ENCODE measurements around the gene PPP4R1. TPM values are rescaled to one million over a fixed set of nuclear protein-coding genes. Genes with fewer than 3 reads are reported as not detected.

The PPP4R1 gene
- total RNA-seq, 2 donors from 2014 or later, result 28.9 to 47.6 TPM

GRCh38 chr18:9558387-9559064, 55.8 kb downstream of the PPP4R1 start:
- H3K9me3 Mint-ChIP-seq, result no peaks in the 10 kb centered on the region
- H3K27me3 Mint-ChIP-seq, result no peaks in the 10 kb centered on the region

GRCh38 chr18:9557250-9557943, 57.0 kb downstream of the PPP4R1 start:
- Mint-ChIP-seq H3K27me3 (no peaks in the 10 kb centered on the region), H3K27ac (no peak overlapping the region), H3K4me1 (no peaks in the 10 kb centered on the region), H3K36me3 (ENCODE audit: low read depth) (peaks cover 98% of the 10 kb centered on the region), H3K4me3 (no peak overlapping the region), H3K9me3 (no peaks in the 10 kb centered on the region)
- ATAC-seq (replicated peaks), result no peak

More at GRCh38 chr18:9558387-9559064, 55.8 kb downstream of the PPP4R1 start:
- Mint-ChIP-seq H3K4me3 (no peak overlapping the region), H3K27ac (peak overlapping the region; percentile 59), H3K4me1 (no peaks in the 10 kb centered on the region), H3K36me3 (ENCODE audit: low read depth) (peaks cover 98% of the 10 kb centered on the region)
- ATAC-seq (replicated peaks), result no peak

GRCh38 chr18:9552616-9553015, 61.7 kb downstream of the PPP4R1 start:
- no peaks in the 10 kb centered on the region for H3K9me3 Mint-ChIP-seq
- ATAC-seq (replicated peaks), result no peak

DNA sequence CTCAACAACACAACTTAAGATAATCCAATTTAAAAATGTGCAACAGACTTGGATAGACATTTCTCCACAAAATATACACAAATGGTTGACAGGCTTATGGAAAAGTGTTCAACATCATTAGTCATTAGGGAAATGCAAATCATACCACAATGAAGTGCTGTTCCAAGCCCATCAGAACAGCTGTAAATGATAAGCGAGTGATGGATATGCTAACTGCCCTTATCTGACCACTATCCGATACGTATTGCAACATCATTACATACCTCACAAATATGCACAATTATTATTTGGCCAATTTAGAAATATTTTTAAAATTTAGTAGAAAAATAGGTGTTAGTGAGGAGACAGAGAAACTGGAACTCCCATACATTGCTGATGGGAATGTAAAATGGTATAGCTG, 62.2 kb downstream of the PPP4R1 start:
- no peaks in the 10 kb centered on the region for H3K9me3 Mint-ChIP-seq
- H3K27me3 Mint-ChIP-seq, result no peaks in the 10 kb centered on the region
- no peak for ATAC-seq (replicated peaks)
- no peak overlapping the region for H3K27ac Mint-ChIP-seq
- H3K4me1 Mint-ChIP-seq, result no peaks in the 10 kb centered on the region
- no peak overlapping the region for H3K4me3 Mint-ChIP-seq
- H3K36me3 Mint-ChIP-seq (ENCODE audit: low read depth), result peaks cover 99% of the 10 kb centered on the region

More at GRCh38 chr18:9552616-9553015, 61.7 kb downstream of the PPP4R1 start:
- no peaks in the 10 kb centered on the region for H3K4me1 Mint-ChIP-seq
- no peak overlapping the region for H3K4me3 Mint-ChIP-seq
- H3K27me3 Mint-ChIP-seq, result no peaks in the 10 kb centered on the region
- H3K36me3 Mint-ChIP-seq (ENCODE audit: low read depth), result peaks cover 99% of the 10 kb centered on the region
- no peak overlapping the region for H3K27ac Mint-ChIP-seq

DNA sequence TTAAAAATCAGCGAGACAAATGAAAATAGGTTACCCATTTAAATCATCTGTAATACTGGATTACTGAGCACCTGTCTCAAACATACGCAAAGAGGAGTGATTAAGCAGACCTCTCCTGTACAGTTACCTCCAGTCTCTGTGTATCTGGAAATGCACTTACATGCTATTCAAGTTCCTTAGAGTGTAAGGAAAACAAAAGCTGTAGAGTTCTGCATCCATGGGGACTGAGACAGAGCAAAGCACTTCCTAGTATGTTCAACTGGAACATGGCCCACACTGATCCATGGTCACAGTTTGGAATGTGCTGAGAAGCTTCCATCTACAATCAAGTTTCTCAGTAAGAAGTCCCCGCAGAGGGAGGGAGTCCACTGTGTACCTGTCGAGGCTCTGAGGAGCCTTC, 63.9 kb downstream of the PPP4R1 start:
- no peaks in the 10 kb centered on the region for H3K9me3 Mint-ChIP-seq
- ATAC-seq (replicated peaks), result no peak
- no peaks in the 10 kb centered on the region for H3K27me3 Mint-ChIP-seq
- H3K27ac Mint-ChIP-seq, result no peak overlapping the region
- H3K4me3 Mint-ChIP-seq, result no peak overlapping the region
- no peaks in the 10 kb centered on the region for H3K4me1 Mint-ChIP-seq
- peaks cover 97% of the 10 kb centered on the region for H3K36me3 Mint-ChIP-seq (ENCODE audit: low read depth)

DNA sequence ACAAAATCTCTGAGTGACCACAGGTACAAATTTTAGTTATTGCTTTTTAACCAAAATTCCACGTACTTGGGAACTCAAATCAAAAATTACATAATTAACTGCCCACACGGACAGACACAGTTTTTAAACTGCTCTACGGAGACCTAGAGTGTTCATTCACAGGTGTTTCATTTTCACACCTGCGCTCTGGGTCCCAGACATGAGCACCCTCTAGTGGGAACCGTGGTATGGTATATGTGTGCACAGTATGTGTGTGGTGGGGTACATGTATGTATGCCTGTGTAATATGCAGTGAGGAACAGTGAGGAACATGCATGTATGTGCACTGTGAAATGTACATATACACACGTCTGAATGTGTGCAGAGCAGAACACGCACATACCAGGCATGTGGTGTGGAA, 65.0 kb downstream of the PPP4R1 start:
- H3K9me3 Mint-ChIP-seq, result no peaks in the 10 kb centered on the region
- H3K27ac Mint-ChIP-seq, result peak overlapping the region; percentile 21
- no peak overlapping the region for H3K4me3 Mint-ChIP-seq
- peaks cover 88% of the 10 kb centered on the region for H3K36me3 Mint-ChIP-seq (ENCODE audit: low read depth)
- no peak for ATAC-seq (replicated peaks)
- no peaks in the 10 kb centered on the region for H3K27me3 Mint-ChIP-seq
- no peaks in the 10 kb centered on the region for H3K4me1 Mint-ChIP-seq

DNA sequence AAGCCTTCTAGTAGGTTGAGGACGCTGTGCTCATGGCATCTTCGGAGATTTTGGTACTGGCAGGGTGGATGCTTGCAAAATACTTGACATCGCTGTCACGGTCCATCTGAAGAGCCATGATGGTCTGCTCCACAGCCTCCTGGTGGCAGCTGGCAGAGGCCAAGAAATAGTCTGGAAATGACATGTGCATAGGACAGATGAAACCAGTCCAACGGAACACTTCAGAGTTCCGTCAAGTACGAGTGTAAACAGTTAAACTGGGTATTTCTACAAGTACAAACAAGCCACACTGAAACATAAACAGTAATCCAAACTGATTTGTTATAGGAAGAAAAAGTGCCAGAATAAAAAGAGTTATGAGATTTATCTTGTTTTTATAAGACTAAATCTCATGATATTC, 66.6 kb downstream of the PPP4R1 start:
- ATAC-seq (replicated peaks), result no peak
- Mint-ChIP-seq H3K36me3 (ENCODE audit: low read depth) (peaks cover 72% of the 10 kb centered on the region), H3K27me3 (no peaks in the 10 kb centered on the region), H3K4me3 (no peak overlapping the region), H3K9me3 (no peaks in the 10 kb centered on the region), H3K27ac (peak overlapping the region; percentile 64), H3K4me1 (no peaks in the 10 kb centered on the region)

DNA sequence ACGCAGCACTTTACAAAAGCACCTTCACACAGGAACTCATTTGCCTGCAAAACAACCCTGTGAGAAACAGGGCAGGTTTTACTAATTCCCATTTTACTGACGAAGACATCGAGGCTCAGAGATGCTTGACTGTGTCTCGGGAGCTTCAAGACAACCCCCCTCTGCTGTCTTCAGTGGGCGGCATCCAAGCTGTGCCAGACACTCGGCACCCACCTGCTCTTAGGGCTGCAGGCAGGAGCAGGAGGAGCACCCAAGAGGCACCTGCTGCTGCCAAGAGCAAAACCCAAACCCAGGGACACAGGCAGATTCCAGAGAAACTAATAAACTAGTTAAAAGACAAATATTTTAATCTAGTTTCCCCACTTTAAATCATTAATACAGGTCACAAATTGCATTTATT, 67.9 kb downstream of the PPP4R1 start:
- no peak for ATAC-seq (replicated peaks)
- Mint-ChIP-seq H3K9me3 (no peaks in the 10 kb centered on the region), H3K4me3 (no peak overlapping the region), H3K36me3 (ENCODE audit: low read depth) (peaks cover 59% of the 10 kb centered on the region), H3K27ac (peak overlapping the region; percentile 62), H3K4me1 (no peaks in the 10 kb centered on the region), H3K27me3 (no peaks in the 10 kb centered on the region)

GRCh38 chr18:9545029-9545428, 69.3 kb downstream of the PPP4R1 start:
- no peaks in the 10 kb centered on the region for H3K9me3 Mint-ChIP-seq
- peaks cover 44% of the 10 kb centered on the region for H3K36me3 Mint-ChIP-seq (ENCODE audit: low read depth)
- no peak overlapping the region for H3K4me3 Mint-ChIP-seq
- ATAC-seq (replicated peaks), result no peak
- H3K4me1 Mint-ChIP-seq, result no peaks in the 10 kb centered on the region
- no peak overlapping the region for H3K27ac Mint-ChIP-seq
- no peaks in the 10 kb centered on the region for H3K27me3 Mint-ChIP-seq

DNA sequence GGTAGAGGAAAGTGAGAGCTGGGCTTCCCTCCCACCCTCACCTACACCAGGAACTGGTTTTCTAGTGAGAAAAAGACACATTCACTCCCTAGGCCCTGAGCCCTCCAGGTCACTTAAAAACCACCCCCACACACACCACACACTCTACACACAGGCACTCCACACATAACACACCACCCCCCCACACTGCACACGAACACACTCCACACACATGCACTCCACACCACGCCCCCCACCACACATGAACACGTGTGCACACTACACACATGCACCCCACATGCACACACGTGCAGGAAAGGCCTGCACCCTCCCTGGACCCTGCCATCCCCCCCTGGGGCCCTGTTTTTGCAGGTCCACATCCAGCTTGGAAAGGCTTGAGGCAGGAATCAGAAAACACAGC, 71.4 kb downstream of the PPP4R1 start:
- no peaks in the 10 kb centered on the region for H3K9me3 Mint-ChIP-seq
- no peak overlapping the region for H3K4me3 Mint-ChIP-seq
- no peaks in the 10 kb centered on the region for H3K27me3 Mint-ChIP-seq
- no peak for ATAC-seq (replicated peaks)
- no peak overlapping the region for H3K27ac Mint-ChIP-seq
- peaks cover 23% of the 10 kb centered on the region for H3K36me3 Mint-ChIP-seq (ENCODE audit: low read depth)
- H3K4me1 Mint-ChIP-seq, result no peaks in the 10 kb centered on the region

DNA sequence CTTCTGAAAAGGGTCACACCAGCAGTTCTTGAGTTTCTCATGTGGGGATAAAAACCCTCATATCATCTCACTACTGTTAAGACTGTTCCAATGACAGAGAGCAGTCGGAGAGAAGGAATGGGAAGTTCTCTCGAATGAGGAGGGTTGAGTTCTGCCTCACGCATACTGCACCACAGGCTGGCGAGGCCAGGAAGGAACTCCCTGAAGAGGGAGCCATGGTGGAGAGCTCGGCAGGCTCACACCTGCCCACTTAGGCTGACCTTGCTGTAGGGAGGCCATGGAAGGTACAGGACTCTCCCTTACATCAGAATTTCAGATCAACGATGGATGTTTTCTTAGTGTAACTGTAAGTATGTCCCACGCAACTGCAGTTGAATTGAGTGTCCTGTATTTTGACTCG, 74.4 kb downstream of the PPP4R1 start:
- Mint-ChIP-seq H3K4me3 (no peak overlapping the region), H3K36me3 (ENCODE audit: low read depth) (peaks cover 27% of the 10 kb centered on the region), H3K27me3 (no peaks in the 10 kb centered on the region), H3K9me3 (no peaks in the 10 kb centered on the region), H3K27ac (no peak overlapping the region), H3K4me1 (no peaks in the 10 kb centered on the region)
- no peak for ATAC-seq (replicated peaks)

DNA sequence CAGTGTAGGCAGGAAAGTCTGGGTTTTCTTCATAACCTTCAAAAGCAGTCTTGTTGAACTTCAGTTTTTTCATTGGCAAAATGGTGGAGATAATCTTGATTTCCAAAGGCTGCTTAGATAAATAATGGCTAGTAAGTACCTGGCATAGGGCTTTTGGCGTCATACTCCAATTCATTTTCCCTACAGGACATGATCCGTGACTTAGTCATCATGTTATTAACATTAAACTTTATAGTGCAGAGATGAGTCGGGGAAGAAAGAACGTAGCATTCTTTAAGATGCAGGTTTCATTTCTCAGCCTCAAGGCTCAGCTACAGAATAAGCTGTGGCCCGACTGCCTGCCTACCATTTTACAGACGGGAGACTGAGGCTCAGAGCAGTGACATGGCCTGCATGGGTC, 75.1 kb downstream of the PPP4R1 start:
- H3K27ac Mint-ChIP-seq, result no peak overlapping the region
- H3K9me3 Mint-ChIP-seq, result no peaks in the 10 kb centered on the region
- H3K4me1 Mint-ChIP-seq, result no peaks in the 10 kb centered on the region
- no peak for ATAC-seq (replicated peaks)
- no peak overlapping the region for H3K4me3 Mint-ChIP-seq
- H3K27me3 Mint-ChIP-seq, result no peaks in the 10 kb centered on the region
- H3K36me3 Mint-ChIP-seq (ENCODE audit: low read depth), result peaks cover 34% of the 10 kb centered on the region

DNA sequence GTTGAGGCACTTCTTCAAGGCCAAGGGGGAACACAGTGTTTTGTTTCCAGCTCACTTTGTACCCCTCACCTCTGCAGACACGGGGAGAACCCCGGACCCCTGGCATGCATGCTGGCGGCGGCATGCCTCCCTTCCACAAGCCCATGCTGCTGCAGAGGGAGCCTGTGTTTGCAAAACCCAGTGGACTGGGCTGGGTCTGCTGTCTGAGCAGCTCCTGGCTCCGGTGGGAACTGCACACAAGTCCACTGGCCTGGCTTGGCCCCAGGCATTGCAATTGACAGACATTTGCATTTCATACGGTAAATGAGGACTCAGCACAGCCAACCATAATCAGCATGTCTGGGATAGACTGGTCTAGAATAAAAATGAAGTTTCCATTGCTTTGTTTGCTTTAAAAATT, 76.7 kb downstream of the PPP4R1 start:
- no peaks in the 10 kb centered on the region for H3K4me1 Mint-ChIP-seq
- no peak overlapping the region for H3K27ac Mint-ChIP-seq
- H3K4me3 Mint-ChIP-seq, result no peak overlapping the region
- H3K27me3 Mint-ChIP-seq, result no peaks in the 10 kb centered on the region
- no peaks in the 10 kb centered on the region for H3K9me3 Mint-ChIP-seq
- ATAC-seq (replicated peaks), result no peak
- H3K36me3 Mint-ChIP-seq (ENCODE audit: low read depth), result peaks cover 48% of the 10 kb centered on the region

GRCh38 chr18:9536354-9537152, 77.8 kb downstream of the PPP4R1 start:
- no peak for ATAC-seq (replicated peaks)
- Mint-ChIP-seq H3K27me3 (no peaks in the 10 kb centered on the region), H3K9me3 (no peaks in the 10 kb centered on the region), H3K36me3 (ENCODE audit: low read depth) (peaks cover 56% of the 10 kb centered on the region), H3K27ac (no peak overlapping the region), H3K4me3 (no peak overlapping the region), H3K4me1 (no peaks in the 10 kb centered on the region)

Measured in activated T-helper 17 cell treated with anti-CD3 and anti-CD28 coated beads, Interleukin-2, amount 50 U/mL, for 72 hours (primary cell).